Thyroid gland (tissue), 4 donors: ENCODE measurements around the gene CETN3.

Source experiments
- CTCF ChIP-seq, 6 experiments: fragments of 200-600 bp in 3 of 6; fragments of 450-650 bp in 3 of 6; sonication (generic) in 3 of 6; IDR thresholded peaks; one replicate each; pipeline ENCODE4 v1.5.1; 2016 to 2019; ENCODE audit warnings: antibody characterized with exemption in 6 of 6, mild to moderate bottlenecking in 2 of 6, inconsistent platforms in 1 of 6, moderate library complexity in 1 of 6
- POLR2A ChIP-seq, 2 donors: fragments of 450-650 bp; IDR thresholded peaks; one replicate each; pipeline ENCODE4 v1.6.1; 2017; ENCODE audit warnings: antibody characterized with exemption in 2 of 2, mild to moderate bottlenecking in 2 of 2, moderate library complexity in 1 of 2

- no peak for TF ChIP-seq POLR2A (IDR thresholded peaks at IDR 0.05)
- no peak for TF ChIP-seq CTCF (IDR thresholded peaks at IDR 0.05)
Measured at GRCh38 chr5:90359073-90359920, 50.3 kb downstream of the CETN3 start.
